Measurements from ENCODE around the gene MINPP1. TPM values are rescaled to one million over a fixed set of nuclear protein-coding genes. Genes with fewer than 3 reads are reported as not detected.

The MINPP1 gene
- total RNA-seq, 1 experiment from 2014 or later = 22.1 TPM

GRCh38 chr10:87506956-87507355, 2.3 kb downstream of the MINPP1 start:
- no peak overlapping the region for H3K9ac ChIP-seq (ENCODE audit: low read length)
- no TSS peak for BruUV-seq (replicated peaks)
- CTCF ChIA-PET = no interaction called here

More at GRCh38 chr10:87506956-87507355, 2.3 kb downstream of the MINPP1 start:
- Histone ChIP-seq H3K9me2 (ENCODE audit: insufficient read depth) (no peaks in the 10 kb centered on the region), H2AFZ (ENCODE audit: low read depth, low read length, poor library complexity, severe bottlenecking) (no peak overlapping the region), H3K4me1 (ENCODE audit: control insufficient read depth in 1 of 2, insufficient read depth in 2 of 2, low read length in 2 of 2) (peaks cover 10 to 17% of the 10 kb centered on the region in 2 experiments), H3K79me2 (ENCODE audit: insufficient read depth, low read length) (peaks cover 34% of the 10 kb centered on the region), H3K36me3 (ENCODE audit: control insufficient read depth in 1 of 2, insufficient read depth in 2 of 2, low read length in 2 of 2) (peaks cover 0 to 11% of the 10 kb centered on the region in 2 experiments; a peak in 2 of 4 replicates), H3K27ac (ENCODE audit: low read depth, low read length) (no peak overlapping the region), H3K9me3 (ENCODE audit: control insufficient read depth in 1 of 2, insufficient read depth in 1 of 2, low read depth in 1 of 2, low read length in 2 of 2) (no peaks in the 10 kb centered on the region), H4K20me1 (ENCODE audit: insufficient read depth) (no peaks in the 10 kb centered on the region), H3K27me3 (ENCODE audit: insufficient read depth, low read length) (no peaks in the 10 kb centered on the region), H3K4me2 (ENCODE audit: low read length) (peak overlapping the region; percentile 91; the same call in 1 of the 2 replicates), H3K4me3 (replicated peaks in 1 of 2; ENCODE audit: low read depth in 1 of 2, low read length in 2 of 2) (no peak overlapping the region)
- no peak for DNase-seq (ENCODE audit: low read depth, low spot score)
- intact Hi-C loops (cut with micrococcal nuclease) = no loop called here
- no peak for ATAC-seq
- ChIA-PET POLR2A (no interaction called here), RAD21 (ENCODE audit: low non-redundant PET in 1 of 2, low total read pairs in 2 of 2, uncharacterized antibody in 2 of 2, unreplicated experiment in 2 of 2) (no interaction called here)
- TF ChIP-seq CBX3 (IDR thresholded peaks at IDR 0.05; ENCODE audit: low read depth) (no peak), ZFX (IDR thresholded peaks at IDR 0.05) (no peak), SP1 (IDR thresholded peaks at IDR 0.05; ENCODE audit: low read depth) (no peak), FOSL1 (IDR thresholded peaks at IDR 0.05; ENCODE audit: low read depth) (no peak), CTCF (IDR thresholded peaks at IDR 0.05 in 2 of 3, conservative IDR thresholded peaks at IDR 0.05 in 1 of 3; ENCODE audit: borderline replicate concordance in 1 of 3, insufficient read depth in 1 of 3, low read depth in 2 of 3, low read length in 2 of 3) (no peak), ELF1 (IDR thresholded peaks at IDR 0.05; ENCODE audit: borderline replicate concordance, low read depth) (no peak), POLR2A (IDR thresholded peaks at IDR 0.05; ENCODE audit: borderline replicate concordance, extremely low read depth, insufficient read depth, insufficient read length) (no peak), YY1 (IDR thresholded peaks at IDR 0.05; ENCODE audit: extremely low read depth, insufficient replicate concordance, low read depth, low read length) (no peak), ZBTB33 (IDR thresholded peaks at IDR 0.05; ENCODE audit: extremely low read depth, insufficient replicate concordance, low read length) (no peak), JUND (IDR thresholded peaks at IDR 0.05) (no peak), REST (IDR thresholded peaks at IDR 0.05; ENCODE audit: low read depth) (no peak), SIN3A (IDR thresholded peaks at IDR 0.05; ENCODE audit: low read depth) (no peak)
- TF ChIP-seq, protein P1, sequence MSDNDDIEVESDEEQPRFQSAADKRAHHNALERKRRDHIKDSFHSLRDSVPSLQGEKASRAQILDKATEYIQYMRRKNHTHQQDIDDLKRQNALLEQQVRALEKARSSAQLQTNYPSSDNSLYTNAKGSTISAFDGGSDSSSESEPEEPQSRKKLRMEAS (IDR thresholded peaks at IDR 0.05) = no peak
